ENCODE data around the gene DMD.
"Not testable (repeated sequence)": the region's sequence is repeated elsewhere in the genome, so short reads cannot be mapped to it uniquely, and the experiment has no call there.

Gene DMD

GRCh38 chrX:32592786-32593185, 618.6 kb downstream of the DMD start:
- no peak for DNase-seq

- DNase-seq, result no peak
Measured at GRCh38 chrX:32591589-32591988, 619.8 kb downstream of the DMD start.

- no peak for DNase-seq
Measured at GRCh38 chrX:32582729-32583128, 628.6 kb downstream of the DMD start.

- no peak for DNase-seq
Measured at GRCh38 chrX:32576885-32577284, 634.5 kb downstream of the DMD start.

- DNase-seq, result no peak
Measured at GRCh38 chrX:32572644-32573043, 638.7 kb downstream of the DMD start.

GRCh38 chrX:32571579-32571978, 639.8 kb downstream of the DMD start:
- DNase-seq, result no peak

GRCh38 chrX:32562261-32562660, 649.1 kb downstream of the DMD start:
- DNase-seq, result no peak

DNA sequence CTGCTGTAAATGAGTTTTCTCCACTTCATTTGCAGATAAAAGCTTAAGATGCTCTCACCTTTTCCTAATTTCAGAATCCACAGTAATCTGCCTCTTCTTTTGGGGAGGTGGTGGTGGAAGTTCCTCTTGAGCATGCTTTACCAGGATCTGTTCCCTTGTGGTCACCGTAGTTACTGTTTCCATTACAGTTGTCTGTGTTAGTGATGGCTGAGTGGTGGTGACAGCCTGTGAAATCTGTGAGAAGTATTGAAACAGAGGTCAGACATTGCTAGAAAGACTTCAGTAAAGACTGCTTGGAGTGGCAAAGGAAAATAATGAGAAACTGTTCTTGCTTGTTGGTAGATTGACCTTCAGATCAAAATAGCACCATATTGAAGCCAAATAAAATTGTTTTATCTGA, 666.2 kb downstream of the DMD start:
- no peak for DNase-seq

DNA sequence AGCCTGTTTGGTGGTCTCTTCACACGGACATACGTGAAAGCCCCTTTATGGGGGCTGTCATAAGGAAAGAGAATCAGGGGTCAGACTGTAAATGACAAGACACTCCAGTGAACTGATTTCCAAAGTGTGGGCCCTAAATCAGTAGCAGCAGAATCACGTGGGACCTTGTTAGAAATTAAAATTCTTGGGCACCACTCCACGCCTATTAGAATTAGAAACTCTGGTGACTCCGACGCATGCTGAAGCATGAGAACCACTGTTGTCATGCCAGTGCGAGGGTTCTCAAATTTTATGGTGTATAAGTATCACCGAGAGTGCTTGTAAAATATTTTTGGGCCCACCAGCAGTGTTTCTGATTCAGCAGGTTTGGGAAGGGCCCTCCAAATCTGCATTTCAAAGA, 672.8 kb downstream of the DMD start:
- no peak for DNase-seq

- no peak for DNase-seq
Measured at GRCh38 chrX:32533848-32534247, 677.5 kb downstream of the DMD start.

GRCh38 chrX:32532262-32532661, 679.1 kb downstream of the DMD start:
- DNase-seq, result no peak

DNA sequence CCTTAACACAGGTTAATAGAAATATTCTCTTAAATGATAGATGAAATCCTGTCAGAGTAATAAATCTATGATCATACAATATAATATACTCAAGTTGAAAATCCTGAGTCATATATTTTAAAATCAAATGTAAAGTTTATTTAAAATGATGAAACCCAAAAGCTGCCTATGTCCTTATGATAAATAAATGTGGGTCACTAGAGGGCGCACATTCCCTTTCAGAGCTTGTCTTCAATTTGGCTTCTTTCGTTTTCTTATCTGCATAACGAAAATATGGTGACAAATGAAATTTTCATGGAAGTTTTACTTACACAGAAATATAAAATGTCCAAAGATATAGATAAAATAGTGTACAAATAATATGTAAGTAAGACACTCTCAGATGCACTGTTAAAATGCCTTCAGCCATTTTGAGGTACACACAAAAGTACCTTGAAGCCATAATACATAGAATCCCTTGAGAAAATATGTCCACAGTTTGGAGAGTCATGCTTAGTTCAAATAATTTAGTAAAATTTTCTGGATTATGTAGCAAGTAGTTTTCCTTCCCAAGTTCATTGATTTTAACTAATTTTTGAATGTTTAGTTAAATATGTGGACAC, 680.4 kb downstream of the DMD start:
- DNase-seq, result peak; percentile 32

- DNase-seq, result not testable (repeated sequence)
Measured at GRCh38 chrX:32528451-32528850, 682.9 kb downstream of the DMD start.

DNA sequence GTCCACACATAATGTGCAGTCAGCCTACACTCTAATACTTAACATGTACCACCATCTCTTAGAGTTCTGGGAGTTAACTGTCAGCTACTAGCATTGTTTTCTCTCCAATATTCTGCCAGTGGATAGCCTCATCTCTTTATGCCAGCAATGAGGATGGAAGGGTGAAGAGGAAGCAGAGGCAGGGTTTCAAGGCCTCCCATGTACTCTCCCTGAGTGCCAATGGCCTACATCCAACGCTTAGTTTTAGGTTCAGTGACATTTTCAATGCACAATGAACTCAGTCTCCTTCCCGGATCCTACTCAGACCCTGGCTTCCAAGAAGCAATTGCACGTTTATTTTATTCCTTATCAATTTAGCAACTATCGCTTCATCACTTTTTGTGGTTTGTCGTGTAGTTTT, 686.1 kb downstream of the DMD start:
- no peak for DNase-seq

- DNase-seq, result no peak
Measured at GRCh38 chrX:32524385-32524784, 687.0 kb downstream of the DMD start.

DNA sequence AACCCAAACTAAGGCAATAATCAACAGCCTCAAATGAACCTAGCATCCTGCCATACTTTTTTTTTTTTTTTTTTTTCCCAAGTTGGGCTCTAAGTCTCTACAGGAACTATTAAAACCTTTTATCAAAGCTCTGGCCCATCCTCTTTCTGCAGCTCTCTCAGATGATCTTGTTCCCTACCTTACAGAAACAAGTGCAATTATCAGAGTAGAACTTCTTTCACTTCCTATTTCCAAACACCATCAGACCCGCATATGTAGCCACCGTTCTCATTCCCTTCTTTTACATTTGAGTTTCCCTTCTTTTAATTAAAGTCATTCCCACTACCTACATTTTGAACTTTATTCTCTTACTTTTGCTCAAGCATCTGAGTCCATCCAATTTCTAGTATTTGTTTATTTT, 690.6 kb downstream of the DMD start:
- DNase-seq, result no peak

DNA sequence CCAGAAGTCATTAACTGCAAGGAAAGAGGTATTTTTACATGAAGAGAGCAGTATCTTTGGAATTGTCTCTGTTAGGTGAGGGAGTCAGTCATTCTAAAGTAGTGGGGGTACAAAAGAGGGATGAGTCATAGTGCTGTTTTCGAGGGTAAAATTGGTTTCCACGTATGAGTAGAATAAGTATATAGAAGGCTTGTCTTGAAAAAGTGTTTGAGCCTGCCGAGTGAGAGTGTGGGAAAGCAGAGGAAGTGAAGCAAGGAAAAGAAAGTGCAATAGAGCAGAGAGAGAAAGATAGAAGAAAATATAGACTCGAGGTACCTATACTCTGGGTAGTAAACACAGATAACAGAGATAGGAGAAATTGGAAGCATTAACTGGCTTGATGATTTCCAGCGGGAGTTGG, 696.4 kb downstream of the DMD start:
- DNase-seq, result no peak

DNA sequence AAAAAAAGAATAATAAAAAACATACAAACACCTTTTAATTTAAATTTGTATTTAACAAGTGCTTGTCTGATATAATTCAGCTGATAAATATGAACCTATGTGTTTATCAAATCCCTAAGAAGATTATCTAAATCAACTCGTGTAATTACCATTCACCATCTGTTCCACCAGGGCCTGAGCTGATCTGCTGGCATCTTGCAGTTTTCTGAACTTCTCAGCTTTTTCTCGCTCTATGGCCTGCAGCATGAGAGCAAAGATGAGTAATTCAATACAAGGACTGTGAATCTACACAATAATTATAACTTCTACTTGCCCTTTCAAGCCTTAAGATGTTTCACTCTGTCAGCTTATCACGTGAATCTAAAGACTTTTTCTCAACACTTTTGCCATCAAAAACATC, 709.7 kb downstream of the DMD start:
- DNase-seq, result no peak

GRCh38 chrX:32496671-32497070, 714.7 kb downstream of the DMD start:
- DNase-seq, result no peak

DNA sequence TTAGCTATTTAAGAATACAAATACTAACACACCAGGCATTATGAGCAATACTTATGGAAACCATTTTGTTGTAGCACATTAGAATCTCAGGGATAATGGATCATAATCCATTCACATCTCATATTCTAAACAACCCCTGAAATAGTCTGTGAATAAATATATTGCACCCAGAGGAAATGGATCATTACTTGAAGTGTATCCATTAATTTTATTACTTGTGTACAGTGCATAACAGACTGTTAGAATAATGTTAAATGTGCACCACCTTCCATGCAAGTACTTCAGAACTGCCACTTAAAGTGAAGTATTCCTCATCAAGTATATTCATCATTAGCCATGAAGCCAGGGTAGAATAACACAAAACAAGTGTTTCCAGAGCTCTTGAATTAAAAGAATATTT, 715.5 kb downstream of the DMD start:
- no peak for DNase-seq

GRCh38 chrX:32489125-32489524, 722.2 kb downstream of the DMD start:
- no peak for DNase-seq

GRCh38 chrX:32483534-32484136, 727.7 kb downstream of the DMD start:
- no peak for DNase-seq

GRCh38 chrX:32480019-32480418, 731.3 kb downstream of the DMD start:
- no peak for DNase-seq

DNA sequence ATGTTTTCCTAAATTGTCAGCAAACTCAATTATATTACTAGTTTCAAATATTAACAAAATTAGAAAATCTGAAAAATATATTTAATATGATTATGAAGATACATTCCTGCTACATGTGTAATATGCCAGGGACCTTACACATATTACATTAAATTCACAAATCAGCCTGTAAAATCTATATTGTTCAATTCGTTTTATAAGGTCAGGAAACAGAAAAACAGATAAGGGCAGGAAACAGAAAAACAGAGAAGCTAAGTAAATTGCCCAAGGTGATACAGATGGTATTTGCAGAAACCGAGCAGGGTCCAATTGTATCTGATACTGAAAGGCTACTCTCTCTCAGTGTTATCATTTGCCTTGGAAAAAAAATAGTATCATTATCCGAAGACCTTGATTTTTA, 739.0 kb downstream of the DMD start:
- DNase-seq, result no peak

GRCh38 chrX:32455704-32456103, 755.6 kb downstream of the DMD start:
- no peak for DNase-seq
